Activated T-helper 1 cell treated with anti-CD3 and anti-CD28 coated beads, Interleukin-12 subunit alpha, Interleukin-12 subunit beta, Interleukin-2, Interleukin-4 antibody, amounts not matched to agents 30 ng/mL and 10 ng/mL and 1 ng/mL, durations not matched to agents 14 hours and 24 hours and 36 hours (primary cell): Measurements from ENCODE around the gene PJA1. TPM values are rescaled to one million over a fixed set of nuclear protein-coding genes. Genes with fewer than 3 reads are reported as not detected.

Source experiments
- DNase-seq: peaks from one replicate; pipeline ENCODE4 v3.0.0; 2021; ENCODE audit warnings: low spot score
- H3K27ac Mint-ChIP-seq: one replicate; pipeline ENCODE4 v1.8.0; 2021; ENCODE audit warnings: mild to moderate bottlenecking, mixed read lengths
- H3K27me3 Mint-ChIP-seq: one replicate; pipeline ENCODE4 v1.8.0; 2022; ENCODE audit warnings: mild to moderate bottlenecking, moderate library complexity, mixed read lengths; ENCODE audit not compliant: insufficient read depth
- H3K36me3 Mint-ChIP-seq: one replicate; pipeline ENCODE4 v1.8.0; 2021; ENCODE audit warnings: low read depth, mixed read lengths
- H3K4me1 Mint-ChIP-seq: one replicate; pipeline ENCODE4 v1.8.0; 2021; ENCODE audit warnings: low read depth, mixed read lengths
- H3K4me3 Mint-ChIP-seq: one replicate; pipeline ENCODE4 v1.8.0; 2021; ENCODE audit warnings: mild to moderate bottlenecking, moderate library complexity, mixed read lengths
- H3K9me3 Mint-ChIP-seq: one replicate; pipeline ENCODE4 v1.8.0; 2021; ENCODE audit warnings: mixed read lengths
- intact Hi-C: fragments of 100-400 bp; cut with micrococcal nuclease; formaldehyde crosslinking; loops from one replicate; pipeline ENCODE4 v1.15.1; 2024
- total RNA-seq: library from RNA; stranded (reverse); gene quantifications from 2 replicates; pipeline ENCODE4 v1.2.3, GENCODE V29; 2022

Gene PJA1
- total RNA-seq, 1 donor from 2014 or later = 15.6 TPM

- Mint-ChIP-seq H3K27me3 (no peaks in the 10 kb centered on the region), H3K36me3 (no peaks in the 10 kb centered on the region), H3K4me3 (no peak overlapping the region), H3K9me3 (no peaks in the 10 kb centered on the region), H3K4me1 (no peaks in the 10 kb centered on the region), H3K27ac (no peak overlapping the region)
- intact Hi-C loops = no loop called here
- DNase-seq = no peak
Observed at GRCh38 chrX:69146739-69147138, 18.5 kb downstream of the PJA1 start.

GRCh38 chrX:69145714-69146113 is 19.5 kb downstream of the PJA1 start:
- H3K27me3 Mint-ChIP-seq = no peaks in the 10 kb centered on the region
- no peaks in the 10 kb centered on the region for H3K36me3 Mint-ChIP-seq
- H3K27ac Mint-ChIP-seq = no peak overlapping the region
- H3K9me3 Mint-ChIP-seq = no peaks in the 10 kb centered on the region
- intact Hi-C loops = no loop called here
- H3K4me1 Mint-ChIP-seq = no peaks in the 10 kb centered on the region
- DNase-seq = no peak
- H3K4me3 Mint-ChIP-seq = no peak overlapping the region

GRCh38 chrX:69144838-69145680 is 20.2 kb downstream of the PJA1 start:
- intact Hi-C loops = no loop called here
- Mint-ChIP-seq H3K27me3 (no peaks in the 10 kb centered on the region), H3K9me3 (no peaks in the 10 kb centered on the region), H3K36me3 (no peaks in the 10 kb centered on the region), H3K27ac (no peak overlapping the region), H3K4me1 (no peaks in the 10 kb centered on the region), H3K4me3 (no peak overlapping the region)
- no peak for DNase-seq

- no peak overlapping the region for H3K27ac Mint-ChIP-seq
- no peaks in the 10 kb centered on the region for H3K27me3 Mint-ChIP-seq
- H3K36me3 Mint-ChIP-seq = no peaks in the 10 kb centered on the region
- no peaks in the 10 kb centered on the region for H3K9me3 Mint-ChIP-seq
- intact Hi-C loops = no loop called here
- no peak overlapping the region for H3K4me3 Mint-ChIP-seq
- DNase-seq = no peak
- no peaks in the 10 kb centered on the region for H3K4me1 Mint-ChIP-seq
Observed at GRCh38 chrX:69143530-69143929, 21.7 kb downstream of the PJA1 start.

GRCh38 chrX:69142788-69143469 is 22.3 kb downstream of the PJA1 start:
- Mint-ChIP-seq H3K27me3 (peaks cover 2% of the 10 kb centered on the region), H3K4me1 (no peaks in the 10 kb centered on the region), H3K36me3 (no peaks in the 10 kb centered on the region), H3K9me3 (no peaks in the 10 kb centered on the region), H3K4me3 (no peak overlapping the region), H3K27ac (no peak overlapping the region)
- intact Hi-C loops = no loop called here
- no peak for DNase-seq

- H3K9me3 Mint-ChIP-seq = no peaks in the 10 kb centered on the region
- no peak overlapping the region for H3K27ac Mint-ChIP-seq
- peaks cover 5% of the 10 kb centered on the region for H3K27me3 Mint-ChIP-seq
Observed at GRCh38 chrX:69140837-69141236, 24.4 kb downstream of the PJA1 start.

GRCh38 chrX:69139516-69139915 is 25.7 kb downstream of the PJA1 start:
- intact Hi-C loops = no loop called here
- Mint-ChIP-seq H3K4me1 (no peaks in the 10 kb centered on the region), H3K36me3 (no peaks in the 10 kb centered on the region)

More at GRCh38 chrX:69140837-69141236, 24.4 kb downstream of the PJA1 start:
- no peak for DNase-seq
- Mint-ChIP-seq H3K36me3 (no peaks in the 10 kb centered on the region), H3K4me1 (no peaks in the 10 kb centered on the region), H3K4me3 (no peak overlapping the region)
- intact Hi-C loops = no loop called here

GRCh38 chrX:69138512-69138911 is 26.7 kb downstream of the PJA1 start:
- intact Hi-C loops = no loop called here
- H3K4me1 Mint-ChIP-seq = no peaks in the 10 kb centered on the region
- no peak for DNase-seq
- H3K36me3 Mint-ChIP-seq = no peaks in the 10 kb centered on the region
- H3K4me3 Mint-ChIP-seq = no peak overlapping the region
- H3K27me3 Mint-ChIP-seq = peaks cover 5% of the 10 kb centered on the region
- H3K9me3 Mint-ChIP-seq = no peaks in the 10 kb centered on the region
- no peak overlapping the region for H3K27ac Mint-ChIP-seq

More at GRCh38 chrX:69139516-69139915, 25.7 kb downstream of the PJA1 start:
- peaks cover 5% of the 10 kb centered on the region for H3K27me3 Mint-ChIP-seq
- H3K4me3 Mint-ChIP-seq = no peak overlapping the region
- no peaks in the 10 kb centered on the region for H3K9me3 Mint-ChIP-seq
- no peak for DNase-seq
- H3K27ac Mint-ChIP-seq = no peak overlapping the region

- no peak overlapping the region for H3K4me3 Mint-ChIP-seq
- H3K9me3 Mint-ChIP-seq = no peaks in the 10 kb centered on the region
- H3K36me3 Mint-ChIP-seq = no peaks in the 10 kb centered on the region
- DNase-seq = no peak
- H3K4me1 Mint-ChIP-seq = no peaks in the 10 kb centered on the region
- H3K27me3 Mint-ChIP-seq = peaks cover 5% of the 10 kb centered on the region
- intact Hi-C loops = no loop called here
- H3K27ac Mint-ChIP-seq = no peak overlapping the region
Observed at GRCh38 chrX:69138118-69138390, 27.2 kb downstream of the PJA1 start.

GRCh38 chrX:69137371-69138117 is 27.7 kb downstream of the PJA1 start:
- no peak for DNase-seq
- H3K4me3 Mint-ChIP-seq = no peak overlapping the region
- peaks cover 5% of the 10 kb centered on the region for H3K27me3 Mint-ChIP-seq
- H3K9me3 Mint-ChIP-seq = no peaks in the 10 kb centered on the region
- no peaks in the 10 kb centered on the region for H3K36me3 Mint-ChIP-seq
- intact Hi-C loops = no loop called here
- H3K27ac Mint-ChIP-seq = no peak overlapping the region
- no peaks in the 10 kb centered on the region for H3K4me1 Mint-ChIP-seq

- Mint-ChIP-seq H3K4me3 (no peak overlapping the region), H3K9me3 (no peaks in the 10 kb centered on the region), H3K27ac (no peak overlapping the region), H3K36me3 (no peaks in the 10 kb centered on the region), H3K27me3 (peaks cover 5% of the 10 kb centered on the region), H3K4me1 (no peaks in the 10 kb centered on the region)
- intact Hi-C loops = no loop called here
- DNase-seq = no peak
Observed at GRCh38 chrX:69136546-69137331, 28.5 kb downstream of the PJA1 start.

GRCh38 chrX:69133921-69134542 is 31.2 kb downstream of the PJA1 start:
- intact Hi-C loops = no loop called here
- no peak overlapping the region for H3K27ac Mint-ChIP-seq
- no peak overlapping the region for H3K4me3 Mint-ChIP-seq
- H3K4me1 Mint-ChIP-seq = no peaks in the 10 kb centered on the region
- H3K27me3 Mint-ChIP-seq = peaks cover 10% of the 10 kb centered on the region
- H3K36me3 Mint-ChIP-seq = no peaks in the 10 kb centered on the region
- DNase-seq = no peak
- H3K9me3 Mint-ChIP-seq = no peaks in the 10 kb centered on the region
